ENCODE data around the gene RAB44. TPM values are rescaled to one million over a fixed set of nuclear protein-coding genes. Genes with fewer than 3 reads are reported as not detected.

RAB44 gene
- total RNA-seq, 6 experiments from 2014 or later: 0.05 to 0.07 (median 0.07) TPM; not detected in 3

GRCh38 chr6:36657942-36658544 lies 39.6 kb upstream of the RAB44 start:
- no peaks in the 10 kb centered on the region for H3K36me3 ChIP-seq
- H3K27ac ChIP-seq: no peak overlapping the region
- DNase-seq (no peak), ATAC-seq (no peak)
- peaks cover 0 to 3% (median 0%) of the 10 kb centered on the region in 4 donors for H3K4me1 ChIP-seq
- no peaks in the 10 kb centered on the region for H3K27me3 ChIP-seq
- intact Hi-C loops (cut with DNase I): no loop called here
- no peak overlapping the region for H3K4me3 ChIP-seq
- 85% methylated on average over 1 of the region's 1 CpG for WGBS (ENCODE audit: insufficient coverage, low coverage, low lambda C conversion rate, missing lambda C conversion rate)
- TF ChIP-seq CTCF (IDR thresholded peaks at IDR 0.05) (no peak), POLR2A (IDR thresholded peaks at IDR 0.05) (no peak)
- H3K9me3 ChIP-seq: no peaks in the 10 kb centered on the region

GRCh38 chr6:36659271-36659670 lies 38.4 kb upstream of the RAB44 start:
- no peaks in the 10 kb centered on the region for H3K36me3 ChIP-seq
- 78% methylated on average over 1 of the region's 1 CpG for WGBS (ENCODE audit: insufficient coverage, low coverage, low lambda C conversion rate, missing lambda C conversion rate)
- no peak for TF ChIP-seq CTCF (IDR thresholded peaks at IDR 0.05)
- no peak for TF ChIP-seq POLR2A (IDR thresholded peaks at IDR 0.05)
- ATAC-seq (no peak), DNase-seq (no peak)
- H3K4me1 ChIP-seq: peaks cover 0 to 3% (median 0%) of the 10 kb centered on the region in 4 donors
- no peaks in the 10 kb centered on the region for H3K9me3 ChIP-seq
- H3K27ac ChIP-seq: no peak overlapping the region
- intact Hi-C loops (cut with DNase I): no loop called here
- H3K27me3 ChIP-seq: no peaks in the 10 kb centered on the region
- no peak overlapping the region for H3K4me3 ChIP-seq

GRCh38 chr6:36660771-36661471 lies 36.7 kb upstream of the RAB44 start:
- ATAC-seq (peak; percentile 88 to 90 (median 89)), DNase-seq (peak; percentile 81 to 85 (median 83))
- H3K27ac ChIP-seq: no peak overlapping the region
- intact Hi-C loops (cut with DNase I): no loop called here
- 31% methylated on average over 19 of the region's 44 CpGs for WGBS (ENCODE audit: insufficient coverage, low coverage, low lambda C conversion rate, missing lambda C conversion rate)
- H3K27me3 ChIP-seq: no peaks in the 10 kb centered on the region
- H3K9me3 ChIP-seq: no peaks in the 10 kb centered on the region
- peak overlapping the region; percentile 18 to 44 (median 28) for H3K4me3 ChIP-seq
- TF ChIP-seq CTCF (IDR thresholded peaks at IDR 0.05): no peak
- no peak for TF ChIP-seq POLR2A (IDR thresholded peaks at IDR 0.05)
- no peaks in the 10 kb centered on the region for H3K36me3 ChIP-seq
- peaks cover 0 to 3% (median 0%) of the 10 kb centered on the region in 4 donors for H3K4me1 ChIP-seq

GRCh38 chr6:36662380-36662779 lies 35.2 kb upstream of the RAB44 start:
- H3K36me3 ChIP-seq: no peaks in the 10 kb centered on the region
- H3K4me1 ChIP-seq: peaks cover 0 to 11% (median 0%) of the 10 kb centered on the region in 4 donors
- H3K4me3 ChIP-seq: no peak overlapping the region
- no peak overlapping the region for H3K27ac ChIP-seq
- ATAC-seq (no peak), DNase-seq (no peak)
- WGBS (ENCODE audit: insufficient coverage, low coverage, low lambda C conversion rate, missing lambda C conversion rate): no CpG with 5 or more reads among the region's 5 CpGs
- intact Hi-C loops (cut with DNase I): no loop called here
- TF ChIP-seq CTCF (IDR thresholded peaks at IDR 0.05) (no peak), POLR2A (IDR thresholded peaks at IDR 0.05) (no peak)
- H3K27me3 ChIP-seq: no peaks in the 10 kb centered on the region
- no peaks in the 10 kb centered on the region for H3K9me3 ChIP-seq

All from right lobe of liver (tissue), 6 donors.